Activated naive CD8-positive, alpha-beta T cell treated with anti-CD3 and anti-CD28 coated beads for 36 hours (primary cell): Measurements from ENCODE around the gene DPM3. TPM values are rescaled to one million over a fixed set of nuclear protein-coding genes. Genes with fewer than 3 reads are reported as not detected.
"Not testable (repeated sequence)": the region's sequence is repeated elsewhere in the genome, so short reads cannot be mapped to it uniquely, and the experiment has no call there.

Source experiments
- DNase-seq: peaks from one replicate; pipeline ENCODE4 v3.0.0; 2021
- H3K27ac Mint-ChIP-seq: one replicate; pipeline ENCODE4 v1.8.0; 2022; ENCODE audit warnings: mild to moderate bottlenecking, moderate library complexity, mixed read lengths
- H3K27me3 Mint-ChIP-seq: one replicate; pipeline ENCODE4 v1.8.0; 2022; ENCODE audit warnings: mild to moderate bottlenecking, mixed read lengths
- H3K36me3 Mint-ChIP-seq: one replicate; pipeline ENCODE4 v1.8.0; 2021; ENCODE audit warnings: mild to moderate bottlenecking, mixed read lengths
- H3K4me1 Mint-ChIP-seq: one replicate; pipeline ENCODE4 v1.8.0; 2021; ENCODE audit warnings: mixed read lengths
- H3K4me3 Mint-ChIP-seq: one replicate; pipeline ENCODE4 v1.8.0; 2022; ENCODE audit warnings: mild to moderate bottlenecking, moderate library complexity, mixed read lengths
- H3K9me3 Mint-ChIP-seq: one replicate; pipeline ENCODE4 v1.8.0; 2022; ENCODE audit warnings: mixed read lengths
- total RNA-seq, 2 experiments: library from RNA; stranded (reverse); gene quantifications; one replicate each; pipeline ENCODE4 v1.2.3, GENCODE V29; 2021

DPM3 gene, protein sequence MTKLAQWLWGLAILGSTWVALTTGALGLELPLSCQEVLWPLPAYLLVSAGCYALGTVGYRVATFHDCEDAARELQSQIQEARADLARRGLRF
- total RNA-seq: 10 to 100 TPM; 26.8 to 29.2 TPM

- Mint-ChIP-seq H3K27ac (peak within 1 kb of the TSS; percentile 96), H3K36me3 (peaks cover 36% of the 10 kb centered on the region), H3K9me3 (no peaks in the 10 kb centered on the region), H3K27me3 (peaks cover 3% of the 10 kb centered on the region), H3K4me3 (peak within 1 kb of the TSS; percentile 98), H3K4me1 (peaks cover 28% of the 10 kb centered on the region)
- peak; percentile 89 for DNase-seq
These were observed at the start of gene DPM3 for GRCh38 chr1:155139895-155140629. TSS of gene DPM3 (minus strand) at chr1:155140531. CDS start at chr1:155140240, 291 bp downstream.

GRCh38 chr1:155189926-155190325 lies 49.6 kb upstream of the DPM3 start:
- not testable (repeated sequence) for H3K36me3 Mint-ChIP-seq, H3K27me3 Mint-ChIP-seq, DNase-seq, H3K27ac Mint-ChIP-seq, H3K9me3 Mint-ChIP-seq, H3K4me3 Mint-ChIP-seq
- peaks cover 29% of the 10 kb centered on the region for H3K4me1 Mint-ChIP-seq

- no peak for DNase-seq
- H3K27me3 Mint-ChIP-seq: peaks cover under 1% of the 10 kb centered on the region
- H3K9me3 Mint-ChIP-seq: no peaks in the 10 kb centered on the region
- peak overlapping the region; percentile 65 for H3K27ac Mint-ChIP-seq
- peaks cover 16% of the 10 kb centered on the region for H3K4me1 Mint-ChIP-seq
- no peak overlapping the region for H3K4me3 Mint-ChIP-seq
- no peaks in the 10 kb centered on the region for H3K36me3 Mint-ChIP-seq
These were observed 47.9 kb upstream of the DPM3 start for GRCh38 chr1:155188268-155188667.

- Mint-ChIP-seq H3K9me3 (no peaks in the 10 kb centered on the region), H3K27me3 (no peaks in the 10 kb centered on the region), H3K4me1 (peaks cover 10% of the 10 kb centered on the region), H3K36me3 (no peaks in the 10 kb centered on the region), H3K4me3 (no peak overlapping the region), H3K27ac (no peak overlapping the region)
- DNase-seq: no peak
These were observed 47.1 kb upstream of the DPM3 start for GRCh38 chr1:155187456-155187891.

DNA sequence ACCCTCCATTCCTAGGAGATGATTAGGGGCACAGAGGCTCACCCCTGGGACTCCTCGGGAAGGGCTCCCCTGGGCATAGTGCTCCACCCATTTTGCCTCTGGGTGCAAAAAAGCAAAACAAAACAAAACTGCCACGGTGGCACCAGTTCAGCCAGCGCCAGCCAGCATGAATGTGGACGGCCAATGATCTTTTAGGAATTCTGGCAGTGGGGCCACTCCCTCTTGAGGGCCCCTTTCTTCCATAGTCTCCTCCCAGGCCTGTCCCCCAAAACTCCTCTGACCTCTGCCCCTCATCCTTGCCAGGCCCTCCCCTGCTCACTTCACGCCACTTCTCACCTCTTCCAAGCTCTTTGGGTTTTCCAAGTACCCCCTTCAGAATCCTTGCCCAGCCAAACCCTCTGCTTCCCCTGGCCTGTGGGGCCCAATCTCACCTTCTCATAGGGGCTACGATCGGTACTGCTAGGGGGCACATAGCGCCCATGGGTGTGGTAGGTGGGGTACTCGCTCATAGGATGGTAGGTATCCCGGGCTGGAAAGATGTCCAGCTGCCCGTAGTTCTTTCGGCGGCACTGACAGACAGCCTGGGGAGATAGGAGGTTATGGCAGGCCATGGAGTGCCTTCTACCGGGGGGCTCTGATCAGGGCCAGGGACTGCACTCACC lies 46.6 kb upstream of the DPM3 start:
- H3K27ac Mint-ChIP-seq: no peak overlapping the region
- H3K36me3 Mint-ChIP-seq: peaks cover 4% of the 10 kb centered on the region
- H3K9me3 Mint-ChIP-seq: no peaks in the 10 kb centered on the region

GRCh38 chr1:155186067-155186793 lies 45.9 kb upstream of the DPM3 start:
- DNase-seq: no peak
- peaks cover 4% of the 10 kb centered on the region for H3K4me1 Mint-ChIP-seq
- no peaks in the 10 kb centered on the region for H3K27me3 Mint-ChIP-seq
- no peak overlapping the region for H3K27ac Mint-ChIP-seq
- no peaks in the 10 kb centered on the region for H3K9me3 Mint-ChIP-seq
- no peak overlapping the region for H3K4me3 Mint-ChIP-seq
- H3K36me3 Mint-ChIP-seq: peaks cover 6% of the 10 kb centered on the region

More for the DNA sequence above, 46.6 kb upstream of the DPM3 start:
- no peaks in the 10 kb centered on the region for H3K27me3 Mint-ChIP-seq
- H3K4me3 Mint-ChIP-seq: no peak overlapping the region
- DNase-seq: no peak
- H3K4me1 Mint-ChIP-seq: peaks cover 5% of the 10 kb centered on the region

DNA sequence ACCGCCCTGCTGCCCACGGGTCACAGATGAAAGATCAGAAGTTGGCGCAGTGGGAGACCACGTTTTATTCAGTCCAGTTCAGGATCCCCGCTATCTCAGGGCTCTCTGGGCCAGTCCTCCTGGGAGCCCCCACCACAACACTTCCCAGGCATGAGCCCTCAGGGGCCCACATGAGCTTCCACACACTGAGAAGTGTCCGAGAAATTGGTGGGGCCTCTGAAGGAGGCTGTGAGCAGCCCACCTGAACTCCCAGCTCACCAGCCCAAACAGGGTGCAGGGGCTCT lies 45.4 kb upstream of the DPM3 start:
- Mint-ChIP-seq H3K4me3 (no peak overlapping the region), H3K27ac (peak overlapping the region; percentile 11), H3K36me3 (peaks cover 6% of the 10 kb centered on the region), H3K9me3 (no peaks in the 10 kb centered on the region), H3K4me1 (peaks cover 4% of the 10 kb centered on the region), H3K27me3 (no peaks in the 10 kb centered on the region)
- no peak for DNase-seq

GRCh38 chr1:155184835-155185782 lies 44.8 kb upstream of the DPM3 start:
- no peak for DNase-seq
- no peak overlapping the region for H3K4me3 Mint-ChIP-seq
- H3K36me3 Mint-ChIP-seq: peaks cover 6% of the 10 kb centered on the region
- H3K27ac Mint-ChIP-seq: peak overlapping the region; percentile 11
- H3K27me3 Mint-ChIP-seq: no peaks in the 10 kb centered on the region
- no peaks in the 10 kb centered on the region for H3K9me3 Mint-ChIP-seq
- peaks cover 4% of the 10 kb centered on the region for H3K4me1 Mint-ChIP-seq

DNA sequence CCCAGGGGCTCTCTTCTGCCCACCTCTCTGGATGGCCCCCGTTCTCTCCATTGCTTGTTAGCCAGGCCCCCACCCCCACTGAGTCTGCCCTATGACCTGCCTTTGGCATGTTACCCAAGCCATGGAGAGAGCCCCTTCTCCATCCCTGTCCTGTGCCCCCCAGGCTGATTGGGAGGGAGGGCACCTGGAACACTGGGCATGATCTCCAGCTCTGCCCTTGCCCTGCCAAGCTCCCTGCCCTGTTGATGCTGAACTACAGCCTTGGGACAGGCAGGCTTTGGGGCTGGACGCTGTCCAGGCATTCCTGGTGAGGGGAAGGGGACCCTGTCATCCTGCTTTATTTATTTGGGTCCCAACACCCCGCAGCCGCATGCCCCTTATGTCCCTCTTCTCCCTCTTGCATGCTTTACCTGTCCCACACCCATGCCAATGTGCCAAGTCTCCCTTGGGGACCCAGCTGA lies 44.0 kb upstream of the DPM3 start:
- Mint-ChIP-seq H3K4me1 (peaks cover 4% of the 10 kb centered on the region), H3K27ac (no peak overlapping the region)

DNA sequence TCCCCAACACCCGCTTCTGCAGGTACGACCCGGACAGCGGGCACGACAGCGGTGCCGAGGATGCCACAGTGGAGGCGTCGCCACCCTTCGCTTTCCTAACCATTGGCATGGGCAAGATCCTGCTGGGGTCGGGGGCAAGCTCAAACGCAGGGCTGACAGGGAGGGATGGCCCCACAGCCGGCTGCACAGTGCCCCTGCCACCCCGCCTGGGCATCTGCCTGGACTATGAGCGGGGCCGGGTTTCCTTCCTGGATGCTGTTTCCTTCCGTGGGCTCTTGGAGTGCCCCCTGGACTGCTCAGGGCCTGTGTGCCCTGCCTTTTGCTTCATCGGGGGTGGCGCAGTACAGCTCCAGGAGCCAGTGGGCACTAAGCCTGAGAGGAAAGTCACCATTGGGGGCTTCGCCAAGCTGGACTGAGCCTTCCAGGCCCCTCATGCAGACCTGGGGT lies 43.5 kb upstream of the DPM3 start:
- Mint-ChIP-seq H3K27me3 (no peaks in the 10 kb centered on the region), H3K36me3 (peaks cover 10% of the 10 kb centered on the region), H3K4me3 (no peak overlapping the region), H3K9me3 (no peaks in the 10 kb centered on the region), H3K4me1 (peaks cover 4% of the 10 kb centered on the region), H3K27ac (no peak overlapping the region)
- DNase-seq: no peak

More for the DNA sequence above, 44.0 kb upstream of the DPM3 start:
- H3K4me3 Mint-ChIP-seq: no peak overlapping the region
- H3K36me3 Mint-ChIP-seq: peaks cover 9% of the 10 kb centered on the region
- no peaks in the 10 kb centered on the region for H3K9me3 Mint-ChIP-seq
- H3K27me3 Mint-ChIP-seq: no peaks in the 10 kb centered on the region
- DNase-seq: no peak

GRCh38 chr1:155182052-155182550 lies 41.8 kb upstream of the DPM3 start:
- Mint-ChIP-seq H3K27me3 (no peaks in the 10 kb centered on the region), H3K27ac (no peak overlapping the region), H3K4me3 (no peak overlapping the region), H3K9me3 (no peaks in the 10 kb centered on the region), H3K4me1 (peaks cover under 1% of the 10 kb centered on the region), H3K36me3 (peaks cover 16% of the 10 kb centered on the region)
- DNase-seq: no peak

DNA sequence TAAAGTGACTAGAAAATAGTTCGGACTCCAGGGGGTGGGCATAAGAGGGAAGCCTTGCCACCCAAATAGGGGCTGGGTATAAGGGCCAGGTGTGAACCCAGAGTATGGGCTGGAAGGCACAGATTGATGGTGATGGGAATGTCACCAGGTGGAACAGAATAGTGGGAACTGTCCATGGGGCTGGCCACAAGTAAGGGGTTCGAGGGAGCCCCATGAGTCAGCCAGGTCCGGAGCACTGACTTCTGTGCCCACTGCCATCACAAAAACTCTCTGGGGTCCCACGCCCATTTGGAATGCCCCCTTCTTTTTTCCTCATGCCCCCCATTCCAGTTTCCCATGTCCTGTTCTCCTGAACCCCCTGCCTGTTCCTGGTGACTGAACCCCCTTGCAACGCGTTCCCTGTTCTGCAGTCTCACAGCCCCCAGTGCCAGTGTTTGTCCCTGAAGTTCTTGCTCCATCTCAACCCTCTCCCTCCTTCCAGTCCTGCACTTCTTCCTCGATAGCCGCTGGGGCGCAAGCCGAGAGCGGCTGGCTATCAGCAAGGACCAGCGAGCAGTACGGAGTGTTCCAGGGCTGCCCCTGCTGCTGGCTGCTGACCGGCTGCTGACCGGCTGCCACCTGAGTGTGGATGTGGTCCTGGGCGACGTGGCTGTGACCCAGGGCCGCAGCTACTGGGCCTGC lies 41.2 kb upstream of the DPM3 start:
- H3K27me3 Mint-ChIP-seq: no peaks in the 10 kb centered on the region
- no peak for DNase-seq
- H3K9me3 Mint-ChIP-seq: no peaks in the 10 kb centered on the region
- H3K4me3 Mint-ChIP-seq: no peak overlapping the region
- peaks cover 6% of the 10 kb centered on the region for H3K4me1 Mint-ChIP-seq
- no peak overlapping the region for H3K27ac Mint-ChIP-seq
- H3K36me3 Mint-ChIP-seq: peaks cover 16% of the 10 kb centered on the region

DNA sequence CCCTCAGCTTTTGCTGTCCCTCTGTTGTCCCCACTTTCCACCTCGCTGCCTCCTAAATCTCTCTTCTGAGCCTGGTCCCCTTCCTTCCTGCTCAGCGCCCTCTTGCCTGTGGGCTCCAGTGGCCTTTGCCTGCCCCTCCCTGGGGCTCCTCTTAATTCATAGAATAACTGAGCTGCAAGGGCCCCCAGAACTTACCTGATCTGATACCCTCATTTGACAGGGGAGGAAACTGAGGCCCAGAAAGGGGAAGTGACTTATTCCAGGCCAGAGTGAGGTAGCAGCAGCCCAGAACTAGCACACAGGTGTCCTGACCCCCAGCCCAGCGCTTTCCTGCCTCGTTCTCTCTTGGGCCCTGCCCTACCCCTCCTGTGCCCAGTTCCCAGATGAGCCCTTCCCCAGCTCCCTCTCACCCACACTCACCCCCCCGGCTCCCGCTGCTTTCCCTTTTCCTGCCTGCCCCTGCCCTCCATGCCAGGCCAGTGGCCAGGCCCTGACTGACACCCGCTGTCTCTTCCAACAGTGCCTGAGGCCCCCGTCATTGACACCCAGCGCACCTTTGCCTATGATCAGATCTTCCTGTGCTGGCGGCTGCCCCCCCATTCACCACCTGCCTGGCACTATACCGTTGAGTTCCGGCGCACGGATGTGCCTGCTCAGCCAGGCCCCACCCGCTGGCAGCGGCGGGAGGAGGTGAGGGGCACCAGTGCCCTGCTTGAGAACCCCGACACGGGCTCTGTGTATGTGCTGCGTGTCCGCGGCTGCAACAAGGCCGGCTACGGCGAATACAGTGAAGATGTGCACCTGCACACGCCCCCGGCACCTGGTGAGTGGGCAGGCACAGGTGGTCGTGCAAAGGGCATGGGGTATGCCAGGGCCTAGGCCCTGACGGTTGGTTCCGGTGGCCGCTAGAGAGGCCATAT lies 39.0 kb upstream of the DPM3 start:
- Mint-ChIP-seq H3K27ac (no peak overlapping the region), H3K4me1 (peaks cover 15% of the 10 kb centered on the region), H3K4me3 (no peak overlapping the region), H3K9me3 (no peaks in the 10 kb centered on the region), H3K36me3 (peaks cover 16% of the 10 kb centered on the region), H3K27me3 (no peaks in the 10 kb centered on the region)
- DNase-seq: no peak
